SK-N-SH (cell line): ENCODE results near the gene SGSH. TPM values are rescaled to one million over a fixed set of nuclear protein-coding genes. Genes with fewer than 3 reads are reported as not detected.

Source experiments
- CTCF ChIA-PET: fragments of 300-600, 350-600 bp; formaldehyde crosslinking; extraction: SDS; loops from one replicate; lab custom pipeline; 2021; lab: Yijun Ruan, JAX
- POLR2A ChIA-PET: fragments of 350-600 bp; sonication (Branson Sonifier 250); formaldehyde crosslinking; extraction: SDS; loops from one replicate; lab custom pipeline; 2020; ENCODE audit warnings: antibody characterized with exemption, inconsistent platforms; lab: Yijun Ruan, JAX
- DNase-seq: peaks from one replicate; pipeline ENCODE4 v3.0.0; 2012
- H2AFZ ChIP-seq: fragments of 200-600 bp; sonication (generic); 2 replicates; pipeline ENCODE4 v1.8.1; 2016; ENCODE audit warnings: antibody characterized with exemption, mild to moderate bottlenecking, low read depth
- H3F3A ChIP-seq: fragments of 200-600 bp; sonication (generic); replicated peaks from 2 replicates; pipeline ENCODE3; 2016; ENCODE audit warnings: antibody characterized with exemption, mild to moderate bottlenecking; ENCODE audit not compliant: insufficient read depth
- H3K27ac ChIP-seq, 2 experiments: fragments of 200-500 bp in 1 of 2; fragments of 200-600 bp in 1 of 2; sonication (Bioruptor generic) in 1 of 2; sonication (generic), shearing (Covaris generic) in 1 of 2; 2 replicates each; pipeline versions ENCODE4 v1.5.1 to v1.6.1; 2014 to 2016; ENCODE audit warnings: low read depth in 2 of 2, inconsistent platforms in 1 of 2, low read length in 1 of 2, mild to moderate bottlenecking in 1 of 2, mixed read lengths in 1 of 2
- H3K27me3 ChIP-seq: fragments of 200-600 bp; sonication (generic), shearing (Covaris generic); 2 replicates; pipeline ENCODE4 v1.6.1; 2016; ENCODE audit warnings: mixed run types; ENCODE audit not compliant: insufficient read depth
- H3K36me3 ChIP-seq, 2 experiments: fragments of 200-500 bp in 1 of 2; fragments of 200-600 bp in 1 of 2; sonication (Bioruptor generic) in 1 of 2; sonication (generic) in 1 of 2; replicated peaks in 1 of 2; 2 replicates each; pipeline versions ENCODE3 to v1.5.1; 2014 to 2016; ENCODE audit warnings: low read length in 1 of 2, mild to moderate bottlenecking in 1 of 2; ENCODE audit not compliant: insufficient read depth in 2 of 2, control insufficient read depth in 1 of 2
- H3K4me1 ChIP-seq, 2 experiments: fragments of 200-500 bp in 1 of 2; fragments of 200-600 bp in 1 of 2; sonication (Bioruptor generic) in 1 of 2; sonication (generic), shearing (Covaris generic) in 1 of 2; 2 replicates each; pipeline versions ENCODE4 v1.5.1 to v1.6.1; 2014 to 2016; ENCODE audit warnings: low read depth in 1 of 2, low read length in 1 of 2, mixed run types in 1 of 2; ENCODE audit not compliant: insufficient read depth in 2 of 2, control insufficient read depth in 1 of 2
- H3K4me2 ChIP-seq: fragments of 200-600 bp; sonication (generic), shearing (Covaris generic); 2 replicates; pipeline ENCODE4 v1.6.1; 2017; ENCODE audit warnings: mixed run types
- H3K4me3 ChIP-seq, 2 experiments: fragments of 200-500 bp in 1 of 2; fragments of 200-600 bp in 1 of 2; sonication (Bioruptor generic) in 1 of 2; sonication (generic), shearing (Covaris generic) in 1 of 2; 2 replicates each; pipeline versions ENCODE4 v1.5.1 to v1.8.1; 2014 to 2016; ENCODE audit warnings: low read depth in 2 of 2, inconsistent platforms in 1 of 2, low read length in 1 of 2, mild to moderate bottlenecking in 1 of 2, mixed read lengths in 1 of 2, moderate library complexity in 1 of 2
- H3K79me2 ChIP-seq: fragments of 200-600 bp; sonication (generic); 2 replicates; pipeline ENCODE4 v1.8.1; 2017; ENCODE audit warnings: mild to moderate bottlenecking; ENCODE audit not compliant: insufficient read depth
- H3K9ac ChIP-seq: fragments of 200-600 bp; sonication (generic); 2 replicates; pipeline ENCODE4 v1.6.1; 2017; ENCODE audit warnings: mixed run types
- H3K9me2 ChIP-seq: fragments of 200-600 bp; sonication (generic); 2 replicates; pipeline ENCODE4 v1.6.1; 2017; ENCODE audit warnings: mixed run types
- H3K9me3 ChIP-seq: fragments of 200-600 bp; sonication (generic); 2 replicates; pipeline ENCODE4 v1.6.1; 2017; ENCODE audit warnings: mixed run types, mild to moderate bottlenecking, moderate library complexity
- H4K20me1 ChIP-seq: fragments of 200-600 bp; sonication (generic); 2 replicates; pipeline ENCODE4 v1.6.1; 2017; ENCODE audit warnings: mild to moderate bottlenecking, mixed run types; ENCODE audit not compliant: insufficient read depth
- CHD2 ChIP-seq: fragments of 150-350 bp; IDR thresholded peaks from 2 replicates; pipeline ENCODE4 v1.6.1; 2018; ENCODE audit warnings: low read length; ENCODE audit not compliant: partially characterized antibody
- ELF1 ChIP-seq: IDR thresholded peaks from 2 replicates; pipeline ENCODE4 v1.4.0; 2012
- EP300 ChIP-seq, 2 experiments: IDR thresholded peaks; 2 replicates each; pipeline versions ENCODE4 v1.4.0 to v1.6.1; 2012; ENCODE audit warnings: borderline replicate concordance in 1 of 2, low read depth in 1 of 2, low read length in 1 of 2
- EZH2phosphoT487 ChIP-seq: fragments of 200-600 bp; sonication (generic); IDR thresholded peaks from 2 replicates; pipeline ENCODE4 v1.6.1; 2017; ENCODE audit warnings: low read depth, mixed run types, mild to moderate bottlenecking, antibody characterized with exemption, moderate library complexity, borderline replicate concordance
- FOSL2 ChIP-seq: IDR thresholded peaks from 2 replicates; pipeline ENCODE4 v1.4.0; 2012; ENCODE audit warnings: low read depth, mild to moderate bottlenecking, moderate library complexity, borderline replicate concordance
- FOXJ3 ChIP-seq: sonication (generic); formaldehyde crosslinking; IDR thresholded peaks from 2 replicates; pipeline ENCODE4 v1.5.1; 2020; ENCODE audit warnings: mild to moderate bottlenecking, missing genetic modification reagents
- GABPA ChIP-seq: IDR thresholded peaks from 2 replicates; pipeline ENCODE4 v1.4.0; 2012; ENCODE audit warnings: low read depth, mild to moderate bottlenecking
- GATA2 ChIP-seq: sonication (generic); formaldehyde crosslinking; IDR thresholded peaks from 2 replicates; pipeline ENCODE4 v1.5.0; 2020; ENCODE audit warnings: mild to moderate bottlenecking, missing genetic modification reagents
- JUND ChIP-seq: IDR thresholded peaks from 2 replicates; pipeline ENCODE4 v1.4.0; 2012
- MEF2A ChIP-seq: IDR thresholded peaks from 2 replicates; pipeline ENCODE4 v1.4.0; 2012; ENCODE audit warnings: low read depth, borderline replicate concordance
- NRF1 ChIP-seq: IDR thresholded peaks from 2 replicates; pipeline ENCODE4 v1.6.1; 2012; ENCODE audit warnings: low read depth, mild to moderate bottlenecking, low read length
- POLR2AphosphoS5 ChIP-seq: IDR thresholded peaks from 2 replicates; pipeline ENCODE4 v1.6.1; 2012; ENCODE audit warnings: low read depth, low read length
- RAD21 ChIP-seq: IDR thresholded peaks from 2 replicates; pipeline ENCODE4 v1.6.1; 2012; ENCODE audit warnings: mild to moderate bottlenecking, low read length
- WGBS: methylation state at CpG from one replicate; pipeline ENCODE4 v1.1.6; 2017; ENCODE audit warnings: low lambda C conversion rate; 5-methylcytosine and 5-hydroxymethylcytosine counted together
- polyA plus RNA-seq, 3 experiments: library from polyadenylated mRNA; depleted of rRNA; stranded (reverse); fragments of >200 nt; gene quantifications; 2 replicates each; pipeline ENCODE4 v1.2.3, GENCODE V29; 2012
- TF ChIP-seq, protein P1 (sequence below): fragments of 150-350 bp; IDR thresholded peaks from 2 replicates; pipeline ENCODE4 v1.6.1; 2017; ENCODE audit warnings: antibody characterized with exemption, low read length, low read depth, borderline replicate concordance
- TF ChIP-seq, protein P2 (sequence below): IDR thresholded peaks from 2 replicates; pipeline ENCODE4 v1.4.0; 2012; ENCODE audit warnings: low read depth
- TF ChIP-seq, protein P3 (sequence below): IDR thresholded peaks from 2 replicates; pipeline ENCODE4; 2012
- TF ChIP-seq, protein P4 (sequence below): fragments of 200-600 bp; sonication (generic); IDR thresholded peaks from 2 replicates; pipeline ENCODE4 v1.6.1; 2017; ENCODE audit warnings: antibody characterized with exemption, mild to moderate bottlenecking, moderate library complexity

Gene SGSH
- polyA plus RNA-seq, 1 of the 3 experiments (the other 2 are of a cell fraction) = 161 TPM

DNA sequence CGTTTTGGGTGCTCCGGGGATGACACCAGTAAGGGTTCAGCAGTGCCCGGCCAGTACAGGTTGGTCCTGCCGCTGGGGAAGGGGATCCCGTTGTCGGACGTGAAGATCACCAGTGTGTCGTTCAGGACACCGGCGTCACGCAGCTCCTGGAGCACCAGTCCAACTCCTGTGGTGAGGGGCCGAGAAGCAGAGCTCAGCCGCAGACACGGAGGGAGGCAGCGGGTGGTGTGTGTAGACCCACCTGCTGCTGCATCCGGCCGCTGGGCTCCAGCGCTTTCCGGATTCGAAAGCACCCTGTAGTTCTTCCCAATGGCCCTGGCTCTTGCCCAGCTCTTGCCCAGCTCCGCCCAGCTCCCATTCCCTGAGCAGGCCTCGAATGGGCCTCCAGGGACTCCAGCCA, 8.0 kb downstream of the SGSH start:
- Histone ChIP-seq H3K4me2 (no peak overlapping the region), H3K27ac (no peak overlapping the region), H3K36me3 (peaks cover 27 to 71% of the 10 kb centered on the region in 2 experiments), H3K9me3 (no peaks in the 10 kb centered on the region), H3K4me3 (no peak overlapping the region), H3K9me2 (no peaks in the 10 kb centered on the region), H3K27me3 (no peaks in the 10 kb centered on the region), H3F3A (no peaks in the 10 kb centered on the region), H2AFZ (no peak overlapping the region), H3K9ac (no peak overlapping the region), H4K20me1 (peaks cover 2% of the 10 kb centered on the region; the same call in 1 of the 2 replicates), H3K4me1 (no peaks in the 10 kb centered on the region), H3K79me2 (peaks cover 1% of the 10 kb centered on the region; the same call in 1 of the 2 replicates)
- POLR2A ChIA-PET = no interaction called here
- CTCF ChIA-PET = interaction anchor here (1.1 to 1.3 kb wide), 2 partner anchors 16 to 23 kb away, joined by 3 read pairs; no protein-coding TSS in a partner anchor
- DNase-seq = no peak
- TF ChIP-seq RAD21 (no peak), FOSL2 (no peak), EZH2phosphoT487 (no peak), GABPA (no peak), CHD2 (no peak), EP300 (IDR thresholded peaks at IDR 0.05; ENCODE audit: borderline replicate concordance in 1 of 2, low read depth in 1 of 2, low read length in 1 of 2) (no peak), GATA2 (no peak), MEF2A (no peak), ELF1 (no peak), NRF1 (no peak), JUND (no peak), FOXJ3 (CRISPR knock-in tag) (no peak), POLR2AphosphoS5 (no peak)
- TF ChIP-seq, protein P1, sequence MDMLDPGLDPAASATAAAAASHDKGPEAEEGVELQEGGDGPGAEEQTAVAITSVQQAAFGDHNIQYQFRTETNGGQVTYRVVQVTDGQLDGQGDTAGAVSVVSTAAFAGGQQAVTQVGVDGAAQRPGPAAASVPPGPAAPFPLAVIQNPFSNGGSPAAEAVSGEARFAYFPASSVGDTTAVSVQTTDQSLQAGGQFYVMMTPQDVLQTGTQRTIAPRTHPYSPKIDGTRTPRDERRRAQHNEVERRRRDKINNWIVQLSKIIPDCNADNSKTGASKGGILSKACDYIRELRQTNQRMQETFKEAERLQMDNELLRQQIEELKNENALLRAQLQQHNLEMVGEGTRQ = no peak
- TF ChIP-seq, protein P2, sequence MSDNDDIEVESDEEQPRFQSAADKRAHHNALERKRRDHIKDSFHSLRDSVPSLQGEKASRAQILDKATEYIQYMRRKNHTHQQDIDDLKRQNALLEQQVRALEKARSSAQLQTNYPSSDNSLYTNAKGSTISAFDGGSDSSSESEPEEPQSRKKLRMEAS = no peak
- TF ChIP-seq, protein P3, sequence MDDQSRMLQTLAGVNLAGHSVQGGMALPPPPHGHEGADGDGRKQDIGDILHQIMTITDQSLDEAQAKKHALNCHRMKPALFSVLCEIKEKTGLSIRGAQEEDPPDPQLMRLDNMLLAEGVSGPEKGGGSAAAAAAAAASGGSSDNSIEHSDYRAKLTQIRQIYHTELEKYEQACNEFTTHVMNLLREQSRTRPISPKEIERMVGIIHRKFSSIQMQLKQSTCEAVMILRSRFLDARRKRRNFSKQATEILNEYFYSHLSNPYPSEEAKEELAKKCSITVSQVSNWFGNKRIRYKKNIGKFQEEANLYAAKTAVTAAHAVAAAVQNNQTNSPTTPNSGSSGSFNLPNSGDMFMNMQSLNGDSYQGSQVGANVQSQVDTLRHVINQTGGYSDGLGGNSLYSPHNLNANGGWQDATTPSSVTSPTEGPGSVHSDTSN = no peak
- TF ChIP-seq, protein P4, sequence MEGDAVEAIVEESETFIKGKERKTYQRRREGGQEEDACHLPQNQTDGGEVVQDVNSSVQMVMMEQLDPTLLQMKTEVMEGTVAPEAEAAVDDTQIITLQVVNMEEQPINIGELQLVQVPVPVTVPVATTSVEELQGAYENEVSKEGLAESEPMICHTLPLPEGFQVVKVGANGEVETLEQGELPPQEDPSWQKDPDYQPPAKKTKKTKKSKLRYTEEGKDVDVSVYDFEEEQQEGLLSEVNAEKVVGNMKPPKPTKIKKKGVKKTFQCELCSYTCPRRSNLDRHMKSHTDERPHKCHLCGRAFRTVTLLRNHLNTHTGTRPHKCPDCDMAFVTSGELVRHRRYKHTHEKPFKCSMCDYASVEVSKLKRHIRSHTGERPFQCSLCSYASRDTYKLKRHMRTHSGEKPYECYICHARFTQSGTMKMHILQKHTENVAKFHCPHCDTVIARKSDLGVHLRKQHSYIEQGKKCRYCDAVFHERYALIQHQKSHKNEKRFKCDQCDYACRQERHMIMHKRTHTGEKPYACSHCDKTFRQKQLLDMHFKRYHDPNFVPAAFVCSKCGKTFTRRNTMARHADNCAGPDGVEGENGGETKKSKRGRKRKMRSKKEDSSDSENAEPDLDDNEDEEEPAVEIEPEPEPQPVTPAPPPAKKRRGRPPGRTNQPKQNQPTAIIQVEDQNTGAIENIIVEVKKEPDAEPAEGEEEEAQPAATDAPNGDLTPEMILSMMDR = no peak
- WGBS = 85% methylated on average over 9 of the region's 22 CpGs
